Measurements from ENCODE around the gene ZMYND8.
"Not testable (repeated sequence)": the region's sequence is repeated elsewhere in the genome, so short reads cannot be mapped to it uniquely, and the experiment has no call there.

Gene ZMYND8

DNA sequence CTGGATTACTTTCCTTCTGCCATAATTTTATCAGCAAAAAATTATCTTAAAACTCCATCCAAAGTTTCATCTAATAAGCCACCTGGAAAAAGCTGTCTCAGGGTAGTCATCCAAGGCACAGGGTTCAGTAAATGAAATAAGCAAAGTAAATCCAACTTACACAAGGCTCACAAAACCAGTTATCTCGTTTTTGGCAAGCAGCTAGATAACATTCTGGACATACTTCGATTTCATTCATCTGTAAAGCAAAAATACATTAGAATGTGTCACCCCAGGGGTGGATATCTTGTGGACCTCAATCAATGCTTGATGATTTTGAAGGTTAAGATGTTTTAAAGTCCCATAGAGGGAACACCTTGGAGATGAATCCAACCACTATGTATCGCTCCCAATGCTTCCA is 73.1 kb downstream of the ZMYND8 start:
- Histone ChIP-seq H3K4me1 (ENCODE audit: insufficient read depth, low read length) (no peaks in the 10 kb centered on the region), H3K27ac (ENCODE audit: low read length) (no peak overlapping the region), H3K9me3 (ENCODE audit: insufficient read depth, low read depth, low read length) (no peaks in the 10 kb centered on the region), H3K9ac (ENCODE audit: low read depth, low read length) (no peak overlapping the region), H3K4me3 (ENCODE audit: low read length) (no peak overlapping the region), H3K36me3 (ENCODE audit: insufficient read depth, low read depth, low read length) (peaks cover 97% of the 10 kb centered on the region), H3K27me3 (ENCODE audit: insufficient read depth, low read length) (no peaks in the 10 kb centered on the region)

DNA sequence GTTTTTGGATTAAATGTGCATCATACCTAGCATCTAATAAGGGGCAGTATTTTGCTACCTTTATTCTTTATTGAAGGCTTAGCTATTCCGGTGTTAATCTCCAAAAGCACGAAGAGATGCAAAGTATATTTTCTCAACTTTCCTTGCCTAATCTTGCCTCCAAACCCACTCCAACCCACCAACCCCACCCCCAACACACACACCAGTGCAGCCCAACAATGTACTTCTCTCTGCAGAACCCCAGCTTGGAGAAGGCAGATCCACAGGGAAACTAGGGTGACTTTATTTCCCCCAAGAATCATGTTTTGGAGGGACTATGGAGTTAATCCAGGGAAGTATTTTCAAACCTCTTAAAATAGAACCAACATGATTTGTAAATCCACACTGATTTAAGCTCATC is 73.6 kb downstream of the ZMYND8 start:
- Histone ChIP-seq H3K9ac (ENCODE audit: low read depth, low read length) (no peak overlapping the region), H3K27me3 (ENCODE audit: insufficient read depth, low read length) (no peaks in the 10 kb centered on the region), H3K36me3 (ENCODE audit: insufficient read depth, low read depth, low read length) (peaks cover 98% of the 10 kb centered on the region), H3K9me3 (ENCODE audit: insufficient read depth, low read depth, low read length) (no peaks in the 10 kb centered on the region), H3K27ac (ENCODE audit: low read length) (no peak overlapping the region), H3K4me3 (ENCODE audit: low read length) (no peak overlapping the region), H3K4me1 (ENCODE audit: insufficient read depth, low read length) (no peaks in the 10 kb centered on the region)

DNA sequence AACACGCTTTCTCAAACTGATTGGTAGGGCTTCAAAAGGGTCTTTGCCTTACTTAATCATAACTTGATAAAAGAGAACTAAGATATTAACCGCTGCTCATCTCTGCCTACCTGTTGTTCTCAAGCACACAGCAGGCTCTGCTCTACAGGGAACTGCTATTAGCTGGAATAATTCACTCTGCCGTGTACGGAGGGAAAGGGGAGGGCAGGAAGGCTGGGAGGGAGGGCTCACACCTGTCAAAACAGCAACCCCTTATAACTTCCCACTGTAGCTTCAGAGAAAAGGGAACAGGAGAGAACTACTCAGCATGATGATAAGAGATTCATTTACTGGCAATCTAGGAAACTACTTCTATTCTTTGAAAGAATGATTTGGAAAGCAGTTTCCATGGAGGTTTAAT is 75.1 kb downstream of the ZMYND8 start:
- no peaks in the 10 kb centered on the region for H3K4me1 ChIP-seq (ENCODE audit: insufficient read depth, low read length)
- H3K27me3 ChIP-seq (ENCODE audit: insufficient read depth, low read length): no peaks in the 10 kb centered on the region
- H3K27ac ChIP-seq (ENCODE audit: low read length): no peak overlapping the region
- H3K4me3 ChIP-seq (ENCODE audit: low read length): no peak overlapping the region
- no peaks in the 10 kb centered on the region for H3K9me3 ChIP-seq (ENCODE audit: insufficient read depth, low read depth, low read length)
- H3K36me3 ChIP-seq (ENCODE audit: insufficient read depth, low read depth, low read length): peaks cover 96% of the 10 kb centered on the region
- no peak overlapping the region for H3K9ac ChIP-seq (ENCODE audit: low read depth, low read length)

DNA sequence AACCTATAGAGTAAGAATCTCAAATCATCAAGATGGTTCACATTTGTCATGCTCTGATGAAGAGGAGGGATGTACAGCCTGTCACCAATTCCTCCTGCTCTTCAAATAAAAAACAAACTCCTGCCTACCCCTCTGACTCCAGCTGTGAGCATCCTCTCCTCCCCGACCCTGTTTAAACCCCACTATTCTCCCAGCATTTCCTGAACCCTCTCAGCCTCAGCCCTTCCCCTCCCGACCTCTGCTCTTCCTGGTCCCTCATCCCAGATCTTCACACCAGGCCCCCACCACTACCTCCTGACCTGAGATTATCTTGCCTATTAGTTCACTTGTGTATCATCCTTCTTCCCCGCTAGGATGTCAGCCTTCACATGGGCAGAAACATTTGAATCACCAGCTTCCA is 75.8 kb downstream of the ZMYND8 start:
- no peaks in the 10 kb centered on the region for H3K4me1 ChIP-seq (ENCODE audit: insufficient read depth, low read length)
- H3K27ac ChIP-seq (ENCODE audit: low read length): no peak overlapping the region
- no peaks in the 10 kb centered on the region for H3K9me3 ChIP-seq (ENCODE audit: insufficient read depth, low read depth, low read length)
- no peak overlapping the region for H3K4me3 ChIP-seq (ENCODE audit: low read length)
- H3K36me3 ChIP-seq (ENCODE audit: insufficient read depth, low read depth, low read length): peaks cover 98% of the 10 kb centered on the region
- H3K27me3 ChIP-seq (ENCODE audit: insufficient read depth, low read length): no peaks in the 10 kb centered on the region
- no peak overlapping the region for H3K9ac ChIP-seq (ENCODE audit: low read depth, low read length)

DNA sequence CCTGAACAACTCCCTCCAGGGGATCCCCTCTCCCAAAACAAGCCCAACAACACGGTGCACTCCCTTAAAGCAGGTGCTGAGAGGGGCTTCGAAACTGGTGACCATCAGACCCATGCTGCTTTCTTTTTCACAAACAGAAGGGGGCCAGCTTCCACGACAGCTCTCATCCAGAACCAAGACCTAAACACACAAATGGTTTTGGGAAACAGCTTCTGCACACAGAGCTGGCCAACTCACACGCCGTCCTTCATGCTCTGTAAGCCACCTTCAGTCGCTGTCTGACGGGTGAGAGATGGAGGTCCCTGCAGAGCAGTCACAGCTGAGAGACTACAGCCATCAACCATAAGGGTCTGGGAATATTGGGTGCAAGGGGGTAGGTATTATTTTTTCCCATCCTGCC is 76.3 kb downstream of the ZMYND8 start:
- Histone ChIP-seq H3K4me1 (ENCODE audit: insufficient read depth, low read length) (no peaks in the 10 kb centered on the region), H3K36me3 (ENCODE audit: insufficient read depth, low read depth, low read length) (peaks cover 98% of the 10 kb centered on the region), H3K27ac (ENCODE audit: low read length) (no peak overlapping the region), H3K9me3 (ENCODE audit: insufficient read depth, low read depth, low read length) (no peaks in the 10 kb centered on the region), H3K4me3 (ENCODE audit: low read length) (no peak overlapping the region), H3K27me3 (ENCODE audit: insufficient read depth, low read length) (no peaks in the 10 kb centered on the region), H3K9ac (ENCODE audit: low read depth, low read length) (no peak overlapping the region)

DNA sequence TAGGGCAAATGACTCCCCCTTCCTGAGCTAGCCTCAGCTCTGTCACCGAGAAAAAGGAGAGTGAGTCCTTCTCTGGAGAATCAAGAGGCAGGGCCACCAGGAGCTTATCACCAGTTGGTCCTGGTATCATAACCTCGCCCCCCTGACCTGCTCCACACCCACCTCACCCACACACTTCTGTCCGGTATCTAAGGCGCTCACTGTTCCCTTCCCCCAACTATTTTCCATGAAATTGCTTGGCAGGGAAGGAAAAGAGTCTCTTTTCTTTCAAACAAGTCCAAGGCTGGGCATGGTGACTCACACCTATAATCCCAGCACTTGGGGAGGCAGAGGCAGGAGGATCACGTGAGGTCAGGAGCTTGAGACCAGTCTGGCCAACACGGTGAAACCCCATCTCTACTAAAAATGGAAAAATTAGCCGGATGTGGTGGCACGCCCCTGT is 77.6 kb downstream of the ZMYND8 start:
- Histone ChIP-seq H3K27ac (ENCODE audit: low read length) (no peak overlapping the region), H3K9ac (ENCODE audit: low read depth, low read length) (no peak overlapping the region), H3K4me3 (ENCODE audit: low read length) (no peak overlapping the region), H3K36me3 (ENCODE audit: insufficient read depth, low read depth, low read length) (peaks cover 98% of the 10 kb centered on the region), H3K9me3 (ENCODE audit: insufficient read depth, low read depth, low read length) (no peaks in the 10 kb centered on the region), H3K4me1 (ENCODE audit: insufficient read depth, low read length) (no peaks in the 10 kb centered on the region; the same call in 1 of the 2 replicates), H3K27me3 (ENCODE audit: insufficient read depth, low read length) (no peaks in the 10 kb centered on the region)

DNA sequence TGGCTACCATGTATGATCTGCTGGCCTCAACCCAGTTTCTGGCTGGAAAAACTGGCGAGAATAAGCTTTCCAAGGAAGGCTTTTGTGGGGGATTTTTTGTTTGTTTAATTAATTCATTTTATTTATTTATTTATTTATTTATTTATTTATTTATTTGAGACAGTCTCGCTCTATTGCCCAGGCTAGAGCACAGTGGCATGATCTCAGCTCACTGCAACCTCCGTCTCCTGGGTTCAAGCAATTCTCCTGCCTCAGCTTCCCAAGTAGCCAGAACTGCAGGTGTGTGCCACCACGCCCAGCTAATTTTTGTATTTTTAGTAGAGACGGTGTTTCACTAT is 79.0 kb downstream of the ZMYND8 start:
- H3K27me3 ChIP-seq (ENCODE audit: insufficient read depth, low read length); H3K9ac ChIP-seq (ENCODE audit: low read depth, low read length); H3K27ac ChIP-seq (ENCODE audit: low read length); H3K4me3 ChIP-seq (ENCODE audit: low read length); H3K4me1 ChIP-seq (ENCODE audit: insufficient read depth, low read length); H3K9me3 ChIP-seq (ENCODE audit: insufficient read depth, low read depth, low read length): not testable (repeated sequence)
- H3K36me3 ChIP-seq (ENCODE audit: insufficient read depth, low read depth, low read length): peaks cover 91% of the 10 kb centered on the region

DNA sequence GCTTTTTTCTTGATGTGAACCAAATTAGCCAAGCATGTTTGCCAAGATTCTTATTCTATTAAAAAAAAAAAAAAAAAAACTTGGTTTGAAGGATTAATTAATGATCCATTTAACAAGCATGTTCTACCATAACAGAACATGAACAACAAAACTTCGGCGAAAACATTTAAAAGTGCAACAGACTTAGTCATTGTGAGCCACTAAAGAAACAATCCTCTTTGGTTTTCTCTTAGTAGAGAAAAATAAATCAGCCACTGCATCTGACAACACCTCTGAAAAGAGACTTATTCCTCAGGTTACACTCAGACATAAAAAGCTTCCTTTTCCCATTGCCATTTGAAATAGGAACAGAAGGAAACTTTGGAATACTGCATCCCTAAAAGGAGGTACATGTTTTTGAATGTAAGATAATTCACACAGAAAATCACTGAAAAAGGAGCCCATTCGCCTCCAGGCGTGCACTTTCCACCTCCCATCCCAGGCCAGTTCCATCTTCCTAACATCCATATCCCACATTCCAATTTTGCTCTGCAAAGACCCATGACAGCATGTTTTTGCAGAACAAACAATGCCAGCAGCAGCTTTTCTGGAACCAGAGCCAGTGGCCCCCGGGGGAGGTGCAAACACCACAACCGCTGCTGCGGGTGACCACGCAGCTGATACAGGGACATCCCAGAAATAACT is 79.5 kb downstream of the ZMYND8 start:
- no peaks in the 10 kb centered on the region; the same call in 1 of the 2 replicates for H3K4me1 ChIP-seq (ENCODE audit: insufficient read depth, low read length)
- no peak overlapping the region for H3K4me3 ChIP-seq (ENCODE audit: low read length)
- no peaks in the 10 kb centered on the region for H3K9me3 ChIP-seq (ENCODE audit: insufficient read depth, low read depth, low read length)
- H3K27ac ChIP-seq (ENCODE audit: low read length): no peak overlapping the region
- H3K9ac ChIP-seq (ENCODE audit: low read depth, low read length): no peak overlapping the region
- H3K27me3 ChIP-seq (ENCODE audit: insufficient read depth, low read length): no peaks in the 10 kb centered on the region
- peaks cover 91% of the 10 kb centered on the region for H3K36me3 ChIP-seq (ENCODE audit: insufficient read depth, low read depth, low read length)

DNA sequence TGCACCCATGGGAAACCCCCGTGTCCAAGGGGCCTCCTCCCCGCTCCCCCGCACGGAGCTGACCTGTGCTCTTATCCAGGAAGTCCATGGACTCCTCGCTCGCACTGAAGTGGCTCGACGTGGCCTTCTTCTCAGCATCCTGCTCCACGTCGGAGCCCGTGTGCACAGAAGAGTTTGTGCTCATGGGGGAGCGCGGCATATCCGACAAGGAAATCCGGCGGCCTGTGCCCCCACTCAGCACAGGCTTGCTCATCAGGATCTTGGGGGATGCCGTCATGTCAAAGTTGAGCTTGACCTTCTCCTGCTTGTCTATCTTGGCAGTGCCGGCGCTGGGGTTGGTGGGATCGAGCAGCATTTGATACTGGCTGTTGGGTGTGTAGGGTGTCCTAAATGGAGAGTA is 80.2 kb downstream of the ZMYND8 start:
- Histone ChIP-seq H3K4me1 (ENCODE audit: insufficient read depth, low read length) (no peaks in the 10 kb centered on the region; the same call in 1 of the 2 replicates), H3K9ac (ENCODE audit: low read depth, low read length) (no peak overlapping the region), H3K4me3 (ENCODE audit: low read length) (no peak overlapping the region), H3K27me3 (ENCODE audit: insufficient read depth, low read length) (no peaks in the 10 kb centered on the region), H3K9me3 (ENCODE audit: insufficient read depth, low read depth, low read length) (no peaks in the 10 kb centered on the region), H3K27ac (ENCODE audit: low read length) (no peak overlapping the region), H3K36me3 (ENCODE audit: insufficient read depth, low read depth, low read length) (peaks cover 91% of the 10 kb centered on the region)

DNA sequence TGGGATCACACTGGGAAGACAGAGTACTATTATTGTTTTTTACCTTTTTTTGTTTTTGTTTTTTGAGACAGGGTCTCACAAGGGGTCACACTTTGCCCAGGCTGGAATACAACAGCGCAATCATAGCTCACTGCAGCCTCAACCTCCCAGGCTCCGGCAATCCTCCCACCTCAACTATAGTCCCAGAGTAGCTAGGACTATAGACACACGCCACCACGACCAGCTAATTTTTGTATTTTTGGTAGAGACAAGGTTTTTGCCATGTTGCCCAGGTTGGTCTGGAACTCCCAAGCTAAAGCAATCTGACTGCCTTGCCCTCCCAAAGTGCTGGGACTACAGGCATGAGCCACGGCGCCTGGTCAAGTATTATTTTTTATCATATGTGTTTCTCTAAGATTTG is 81.0 kb downstream of the ZMYND8 start:
- Histone ChIP-seq H3K36me3 (ENCODE audit: insufficient read depth, low read depth, low read length) (peaks cover 89% of the 10 kb centered on the region), H3K4me1 (ENCODE audit: insufficient read depth, low read length) (no peaks in the 10 kb centered on the region; the same call in 1 of the 2 replicates), H3K27me3 (ENCODE audit: insufficient read depth, low read length) (no peaks in the 10 kb centered on the region), H3K4me3 (ENCODE audit: low read length) (no peak overlapping the region), H3K9ac (ENCODE audit: low read depth, low read length) (no peak overlapping the region), H3K27ac (ENCODE audit: low read length) (no peak overlapping the region), H3K9me3 (ENCODE audit: insufficient read depth, low read depth, low read length) (no peaks in the 10 kb centered on the region)

DNA sequence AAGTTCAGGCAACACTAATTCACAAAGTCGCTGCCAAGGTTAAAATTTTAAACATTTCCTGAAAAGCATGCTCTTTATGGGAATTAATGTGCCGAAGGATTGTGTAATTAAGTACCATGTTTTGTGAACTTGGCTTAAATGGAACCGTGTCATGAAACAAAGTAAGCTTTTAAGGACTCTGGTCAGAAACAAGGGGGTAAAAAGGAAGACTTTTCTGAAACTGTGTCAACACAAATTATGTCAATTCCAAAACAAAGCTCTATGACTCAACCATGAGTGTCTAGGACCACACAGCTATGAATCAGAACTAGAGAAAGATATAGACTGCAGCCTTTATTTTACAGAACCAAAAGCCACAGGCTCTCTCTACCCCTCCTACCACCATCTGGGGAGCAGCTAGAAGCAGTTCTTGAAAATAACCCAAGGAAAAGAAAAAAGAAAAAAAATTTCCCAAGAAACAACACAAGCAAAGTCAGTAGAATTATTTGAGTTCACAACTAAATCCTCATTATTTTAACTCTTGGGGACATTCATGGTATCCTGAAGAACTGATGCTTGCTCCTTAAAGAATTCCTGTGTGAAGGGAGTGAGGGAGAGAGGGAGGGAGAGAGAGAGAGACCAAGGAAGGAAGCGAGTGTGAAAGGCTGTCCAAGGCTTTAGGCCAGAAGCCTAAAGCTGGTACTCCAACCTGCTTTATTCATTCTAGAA is 81.9 kb downstream of the ZMYND8 start:
- Histone ChIP-seq H3K9me3 (ENCODE audit: insufficient read depth, low read depth, low read length) (no peaks in the 10 kb centered on the region), H3K4me1 (ENCODE audit: insufficient read depth, low read length) (no peaks in the 10 kb centered on the region; the same call in 1 of the 2 replicates), H3K36me3 (ENCODE audit: insufficient read depth, low read depth, low read length) (peaks cover 88% of the 10 kb centered on the region), H3K9ac (ENCODE audit: low read depth, low read length) (no peak overlapping the region), H3K27ac (ENCODE audit: low read length) (no peak overlapping the region), H3K27me3 (ENCODE audit: insufficient read depth, low read length) (no peaks in the 10 kb centered on the region), H3K4me3 (ENCODE audit: low read length) (no peak overlapping the region)

DNA sequence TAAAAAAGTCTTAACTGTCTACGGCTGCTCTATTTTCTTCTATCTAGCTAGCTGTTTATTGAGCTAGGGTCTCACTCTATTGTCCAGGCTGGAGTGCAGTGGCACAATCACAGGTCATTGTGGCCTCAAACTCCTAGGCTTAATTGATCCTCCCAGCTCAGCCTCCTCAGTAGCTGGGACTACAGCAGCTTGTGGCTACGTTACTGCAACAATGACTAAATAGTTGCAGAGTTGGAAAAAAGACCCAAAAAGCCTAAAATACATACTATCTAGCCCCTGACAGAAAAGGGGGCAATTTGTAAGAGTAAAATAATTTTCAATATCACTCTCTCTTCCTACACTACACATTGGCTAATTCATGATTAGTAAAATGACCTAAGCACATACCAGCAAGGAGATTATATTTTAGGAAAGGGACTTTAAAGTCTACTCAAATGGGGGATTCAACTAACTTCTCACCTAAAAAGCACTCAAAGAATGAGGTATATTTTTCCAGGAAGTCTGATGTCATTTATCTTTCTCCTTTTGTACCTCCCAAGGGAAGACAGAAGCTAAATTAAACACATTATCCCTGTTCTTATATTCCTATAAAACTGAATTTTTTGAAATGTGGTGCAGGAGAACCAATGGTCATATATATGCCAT is 82.8 kb downstream of the ZMYND8 start:
- Histone ChIP-seq H3K9ac (ENCODE audit: low read depth, low read length) (no peak overlapping the region), H3K9me3 (ENCODE audit: insufficient read depth, low read depth, low read length) (no peaks in the 10 kb centered on the region), H3K36me3 (ENCODE audit: insufficient read depth, low read depth, low read length) (peaks cover 86% of the 10 kb centered on the region), H3K4me3 (ENCODE audit: low read length) (no peak overlapping the region), H3K27me3 (ENCODE audit: insufficient read depth, low read length) (no peaks in the 10 kb centered on the region), H3K4me1 (ENCODE audit: insufficient read depth, low read length) (no peaks in the 10 kb centered on the region; the same call in 1 of the 2 replicates), H3K27ac (ENCODE audit: low read length) (no peak overlapping the region)
